ENCODE data around the gene DICER1.

Gene DICER1

DNA sequence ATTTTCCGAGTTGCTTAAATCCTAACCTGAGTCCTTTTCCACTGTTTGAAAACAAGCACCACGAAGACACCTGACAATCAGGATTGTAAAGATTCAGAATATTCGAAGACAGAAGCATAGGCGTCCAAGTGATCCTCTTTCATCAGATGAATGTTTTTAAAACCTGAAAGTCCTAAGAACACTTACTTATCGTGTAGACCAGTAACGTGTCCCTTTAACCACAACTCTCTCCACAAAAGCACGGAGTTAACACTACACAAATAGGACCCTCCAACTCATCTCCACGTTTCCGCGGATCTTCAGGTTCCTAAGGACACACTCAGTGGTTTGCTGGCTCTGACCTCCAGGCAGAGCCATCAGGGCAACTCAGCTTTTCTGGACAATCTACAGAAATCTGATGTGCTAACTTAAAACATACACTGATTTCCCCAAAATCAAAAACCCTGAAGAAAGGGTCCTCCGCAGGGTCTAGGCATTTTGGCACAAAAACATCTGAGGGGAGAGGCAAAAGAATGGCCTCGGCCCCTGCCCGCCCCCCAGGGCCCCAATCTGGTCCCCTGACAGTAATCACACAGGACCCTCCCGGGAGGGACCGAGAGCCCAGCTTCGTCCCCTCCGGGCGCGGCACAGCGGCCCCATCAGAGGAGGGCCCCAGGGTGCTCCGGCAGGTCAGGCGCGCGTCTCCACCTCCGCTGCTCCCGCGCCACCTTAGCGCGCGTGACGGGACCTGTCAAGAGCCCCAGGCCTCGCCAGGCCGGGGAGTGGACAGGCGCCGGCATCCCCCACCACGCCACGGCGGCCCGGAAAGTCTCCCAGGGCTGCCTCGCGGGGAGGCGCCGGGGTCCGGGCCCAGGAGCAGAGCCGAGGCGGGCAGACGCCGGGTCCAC is 925 bp downstream of the DICER1 start:
- no peaks in the 10 kb centered on the region for H3K27me3 ChIP-seq (ENCODE audit: low read depth, low read length)
- H3K4me3 ChIP-seq (ENCODE audit: low read length): peak overlapping the region; percentile 91
- H3K4me2 ChIP-seq (ENCODE audit: low read length): peak overlapping the region; percentile 90
- H2AFZ ChIP-seq (ENCODE audit: low read depth, low read length): peak overlapping the region; percentile 32; the same call in 1 of the 2 replicates
- peak overlapping the region; percentile 91 for H3K9ac ChIP-seq (ENCODE audit: low read length)
- H3K4me1 ChIP-seq (ENCODE audit: low read length): peaks cover 15% of the 10 kb centered on the region
- H4K20me1 ChIP-seq (ENCODE audit: insufficient read depth, low read length): peaks cover 32% of the 10 kb centered on the region
- TF ChIP-seq, protein P1, sequence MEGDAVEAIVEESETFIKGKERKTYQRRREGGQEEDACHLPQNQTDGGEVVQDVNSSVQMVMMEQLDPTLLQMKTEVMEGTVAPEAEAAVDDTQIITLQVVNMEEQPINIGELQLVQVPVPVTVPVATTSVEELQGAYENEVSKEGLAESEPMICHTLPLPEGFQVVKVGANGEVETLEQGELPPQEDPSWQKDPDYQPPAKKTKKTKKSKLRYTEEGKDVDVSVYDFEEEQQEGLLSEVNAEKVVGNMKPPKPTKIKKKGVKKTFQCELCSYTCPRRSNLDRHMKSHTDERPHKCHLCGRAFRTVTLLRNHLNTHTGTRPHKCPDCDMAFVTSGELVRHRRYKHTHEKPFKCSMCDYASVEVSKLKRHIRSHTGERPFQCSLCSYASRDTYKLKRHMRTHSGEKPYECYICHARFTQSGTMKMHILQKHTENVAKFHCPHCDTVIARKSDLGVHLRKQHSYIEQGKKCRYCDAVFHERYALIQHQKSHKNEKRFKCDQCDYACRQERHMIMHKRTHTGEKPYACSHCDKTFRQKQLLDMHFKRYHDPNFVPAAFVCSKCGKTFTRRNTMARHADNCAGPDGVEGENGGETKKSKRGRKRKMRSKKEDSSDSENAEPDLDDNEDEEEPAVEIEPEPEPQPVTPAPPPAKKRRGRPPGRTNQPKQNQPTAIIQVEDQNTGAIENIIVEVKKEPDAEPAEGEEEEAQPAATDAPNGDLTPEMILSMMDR (IDR thresholded peaks at IDR 0.05; ENCODE audit: low read depth, low read length): no peak
- TF ChIP-seq EZH2phosphoT487 (IDR thresholded peaks at IDR 0.05; ENCODE audit: low read depth): no peak
- H3K36me3 ChIP-seq (replicated peaks; ENCODE audit: low read depth, low read length): peaks cover 5% of the 10 kb centered on the region
- no peaks in the 10 kb centered on the region for H3K9me3 ChIP-seq (ENCODE audit: insufficient read depth, low read length)
- H3K27ac ChIP-seq (ENCODE audit: low read length): peak overlapping the region; percentile 76; the same call in 1 of the 2 replicates
- peaks cover 58% of the 10 kb centered on the region for H3K79me2 ChIP-seq (ENCODE audit: low read length)

DNA sequence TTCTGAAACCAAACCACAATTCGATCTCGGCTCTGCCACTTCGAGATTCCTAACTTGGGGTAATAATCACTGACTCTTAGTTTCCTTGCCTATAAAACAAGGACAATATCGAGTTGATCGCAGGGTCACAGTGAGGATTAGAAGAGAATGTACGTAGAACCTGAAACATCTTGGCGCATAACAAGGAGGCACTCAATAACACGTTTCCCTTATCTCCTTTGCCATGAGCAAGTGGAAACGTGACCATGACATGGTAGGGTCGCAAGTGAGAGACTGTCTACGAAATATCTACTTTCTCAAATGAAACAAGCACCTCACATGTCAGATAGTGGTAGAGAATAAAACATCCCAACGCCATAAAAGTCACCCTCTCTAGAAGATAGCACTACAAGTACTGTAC is 2.3 kb downstream of the DICER1 start:
- Histone ChIP-seq H3K36me3 (replicated peaks; ENCODE audit: low read depth, low read length) (peaks cover 5% of the 10 kb centered on the region), H4K20me1 (ENCODE audit: insufficient read depth, low read length) (peaks cover 44% of the 10 kb centered on the region), H3K9ac (ENCODE audit: low read length) (no peak overlapping the region), H3K27ac (ENCODE audit: low read length) (no peak overlapping the region), H3K4me3 (ENCODE audit: low read length) (no peak overlapping the region), H3K27me3 (ENCODE audit: low read depth, low read length) (no peaks in the 10 kb centered on the region), H3K79me2 (ENCODE audit: low read length) (peaks cover 71% of the 10 kb centered on the region), H3K4me1 (ENCODE audit: low read length) (peaks cover 23% of the 10 kb centered on the region), H2AFZ (ENCODE audit: low read depth, low read length) (no peak overlapping the region), H3K9me3 (ENCODE audit: insufficient read depth, low read length) (no peaks in the 10 kb centered on the region), H3K4me2 (ENCODE audit: low read length) (0 out of 2 replicates have a peak overlapping the region, but pooled peaks have one; percentile 90)
- TF ChIP-seq, protein P1 (IDR thresholded peaks at IDR 0.05; ENCODE audit: low read depth, low read length): no peak
- no peak for TF ChIP-seq EZH2phosphoT487 (IDR thresholded peaks at IDR 0.05; ENCODE audit: low read depth)

DNA sequence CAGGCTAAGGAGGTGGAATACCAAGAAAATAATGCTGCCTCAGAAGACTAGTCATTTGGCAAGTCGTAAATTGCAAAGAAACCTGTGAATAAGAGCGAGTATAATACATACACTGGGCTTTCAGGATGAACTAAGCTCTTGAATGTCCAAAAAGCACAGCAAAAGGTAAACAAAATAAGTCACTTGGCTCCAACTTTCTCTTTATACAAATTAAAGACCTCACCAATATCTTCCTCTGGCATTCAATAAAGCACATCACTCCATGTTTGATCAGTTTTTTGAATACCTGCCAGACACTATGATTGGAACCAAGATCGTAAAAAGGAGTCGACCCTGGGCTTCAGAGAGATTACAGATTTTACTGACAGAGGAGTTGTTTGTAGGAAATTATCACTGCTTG is 3.5 kb downstream of the DICER1 start:
- Histone ChIP-seq H3K4me2 (ENCODE audit: low read length) (no peak overlapping the region), H3K4me3 (ENCODE audit: low read length) (no peak overlapping the region), H3K79me2 (ENCODE audit: low read length) (peaks cover 83% of the 10 kb centered on the region), H2AFZ (ENCODE audit: low read depth, low read length) (no peak overlapping the region), H3K9me3 (ENCODE audit: insufficient read depth, low read length) (no peaks in the 10 kb centered on the region), H3K36me3 (replicated peaks; ENCODE audit: low read depth, low read length) (peaks cover 5% of the 10 kb centered on the region), H4K20me1 (ENCODE audit: insufficient read depth, low read length) (peaks cover 52% of the 10 kb centered on the region), H3K27ac (ENCODE audit: low read length) (no peak overlapping the region), H3K9ac (ENCODE audit: low read length) (no peak overlapping the region), H3K4me1 (ENCODE audit: low read length) (peaks cover 23% of the 10 kb centered on the region), H3K27me3 (ENCODE audit: low read depth, low read length) (no peaks in the 10 kb centered on the region)
- TF ChIP-seq, protein P1 (IDR thresholded peaks at IDR 0.05; ENCODE audit: low read depth, low read length): no peak
- no peak for TF ChIP-seq EZH2phosphoT487 (IDR thresholded peaks at IDR 0.05; ENCODE audit: low read depth)

DNA sequence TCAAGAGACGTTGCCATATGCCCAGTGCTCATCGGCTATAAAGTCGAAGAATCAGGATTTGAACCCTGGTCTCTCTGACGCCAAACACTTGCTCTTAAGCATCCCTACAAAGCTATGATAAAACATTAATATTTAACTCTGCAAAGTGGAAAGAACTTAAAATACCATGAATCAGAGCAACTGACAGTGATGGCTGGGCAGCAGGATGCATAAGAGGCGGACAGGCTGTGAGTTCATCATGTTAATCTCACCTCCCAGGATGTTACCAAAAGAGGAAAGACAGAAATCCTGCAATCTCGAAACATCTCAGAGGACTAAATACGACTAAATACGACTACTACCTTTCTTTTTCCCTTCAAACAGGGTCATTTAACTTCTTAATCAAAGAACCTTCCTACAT is 5.8 kb downstream of the DICER1 start:
- no peaks in the 10 kb centered on the region for H3K27me3 ChIP-seq (ENCODE audit: low read depth, low read length)
- H4K20me1 ChIP-seq (ENCODE audit: insufficient read depth, low read length): peaks cover 59% of the 10 kb centered on the region
- no peak overlapping the region for H2AFZ ChIP-seq (ENCODE audit: low read depth, low read length)
- H3K79me2 ChIP-seq (ENCODE audit: low read length): peaks cover 100% of the 10 kb centered on the region
- no peak overlapping the region for H3K9ac ChIP-seq (ENCODE audit: low read length)
- no peaks in the 10 kb centered on the region for H3K9me3 ChIP-seq (ENCODE audit: insufficient read depth, low read length)
- peaks cover 24% of the 10 kb centered on the region for H3K4me1 ChIP-seq (ENCODE audit: low read length)
- H3K36me3 ChIP-seq (replicated peaks; ENCODE audit: low read depth, low read length): peaks cover 9% of the 10 kb centered on the region
- TF ChIP-seq, protein P1 (IDR thresholded peaks at IDR 0.05; ENCODE audit: low read depth, low read length): no peak
- TF ChIP-seq EZH2phosphoT487 (IDR thresholded peaks at IDR 0.05; ENCODE audit: low read depth): no peak
- H3K27ac ChIP-seq (ENCODE audit: low read length): no peak overlapping the region
- H3K4me3 ChIP-seq (ENCODE audit: low read length): no peak overlapping the region
- H3K4me2 ChIP-seq (ENCODE audit: low read length): no peak overlapping the region
